HG03060 (cell line): Measurements from ENCODE around the gene TUBA3D.
"Not testable (repeated sequence)": the region's sequence is repeated elsewhere in the genome, so short reads cannot be mapped to it uniquely, and the experiment has no call there.

Experiments
- ATAC-seq: cut with Tn5 transposase; IDR thresholded peaks from one replicate; pipeline ENCODE4 v1.9.1; 2021; ENCODE audit warnings: low read depth, moderate number of reproducible peaks; ENCODE audit not compliant: unreplicated experiment

Gene TUBA3D

GRCh38 chr2:131475831-131476230, at the start of gene TUBA3D:
TUBA3D (plus strand) TSS chr2:131476119; CDS start chr2:131476200, 81 bp downstream.
- no peak for ATAC-seq

GRCh38 chr2:131426727-131427126, 49.2 kb upstream of the TUBA3D start:
- ATAC-seq = no peak

- ATAC-seq = no peak
Measured at GRCh38 chr2:131431336-131431735, 44.6 kb upstream of the TUBA3D start.

- ATAC-seq = peak; percentile 69
Measured at GRCh38 chr2:131440742-131441468, 35.0 kb upstream of the TUBA3D start.

- ATAC-seq = not testable (repeated sequence)
Measured at GRCh38 chr2:131444736-131445514, 31.0 kb upstream of the TUBA3D start.

- not testable (repeated sequence) for ATAC-seq
Measured at GRCh38 chr2:131445515-131445797, 30.5 kb upstream of the TUBA3D start.

- no peak for ATAC-seq
Measured at GRCh38 chr2:131445896-131446295, 30.0 kb upstream of the TUBA3D start.

- not testable (repeated sequence) for ATAC-seq
Measured at GRCh38 chr2:131447981-131448380, 27.9 kb upstream of the TUBA3D start.

- ATAC-seq = not testable (repeated sequence)
Measured at GRCh38 chr2:131451265-131451949, 24.5 kb upstream of the TUBA3D start.

- not testable (repeated sequence) for ATAC-seq
Measured at GRCh38 chr2:131454914-131455313, 21.0 kb upstream of the TUBA3D start.

- ATAC-seq = not testable (repeated sequence)
Measured at GRCh38 chr2:131467722-131468121, 8.2 kb upstream of the TUBA3D start.

GRCh38 chr2:131470944-131471343, 5.0 kb upstream of the TUBA3D start:
- not testable (repeated sequence) for ATAC-seq

GRCh38 chr2:131471624-131472023, 4.3 kb upstream of the TUBA3D start:
- ATAC-seq = not testable (repeated sequence)

- not testable (repeated sequence) for ATAC-seq
Measured at GRCh38 chr2:131473266-131473665, 2.7 kb upstream of the TUBA3D start.

- not testable (repeated sequence) for ATAC-seq
Measured at GRCh38 chr2:131476363-131476762, 444 bp downstream of the TUBA3D start.

- ATAC-seq = not testable (repeated sequence)
Measured at GRCh38 chr2:131477227-131477626, 1.3 kb downstream of the TUBA3D start.

- ATAC-seq = not testable (repeated sequence)
Measured at GRCh38 chr2:131478074-131478849, 2.3 kb downstream of the TUBA3D start.

GRCh38 chr2:131478850-131479461, 3.0 kb downstream of the TUBA3D start:
- not testable (repeated sequence) for ATAC-seq

- ATAC-seq = not testable (repeated sequence)
Measured at GRCh38 chr2:131480351-131480750, 4.4 kb downstream of the TUBA3D start.
